Neuronal stem cell (in vitro differentiated cells): ENCODE results near the gene RAE1. TPM values are rescaled to one million over a fixed set of nuclear protein-coding genes. Genes with fewer than 3 reads are reported as not detected.
A peak's percentile ranks its signal among the peaks of the same experiment; 100 is the strongest.

Experiments used
- DNase-seq: peaks from one replicate; pipeline ENCODE4 v3.0.0-alpha.2; 2013; ENCODE audit warnings: low spot score
- H2AFZ ChIP-seq: one replicate; pipeline ENCODE4 v1.6.1; 2013; ENCODE audit warnings: mild to moderate bottlenecking, low read length, inconsistent platforms
- H2AK5ac ChIP-seq: 2 replicates; pipeline ENCODE4 v1.6.1; 2013; ENCODE audit warnings: low read depth, mild to moderate bottlenecking, inconsistent platforms, low read length, moderate library complexity, mixed read lengths
- H2BK120ac ChIP-seq: 2 replicates; pipeline ENCODE4 v1.6.1; 2013; ENCODE audit warnings: low read depth, mild to moderate bottlenecking, inconsistent platforms, low read length, moderate library complexity, mixed read lengths
- H2BK12ac ChIP-seq: one replicate; pipeline ENCODE4 v1.6.1; 2013; ENCODE audit warnings: low read length, inconsistent platforms
- H2BK15ac ChIP-seq: 2 replicates; pipeline ENCODE4 v1.6.1; 2013; ENCODE audit warnings: mild to moderate bottlenecking, low read length, inconsistent platforms, mixed read lengths
- H2BK5ac ChIP-seq: one replicate; pipeline ENCODE4 v1.6.1; 2013; ENCODE audit warnings: inconsistent platforms, mild to moderate bottlenecking, low read length, moderate library complexity
- H3K14ac ChIP-seq: one replicate; pipeline ENCODE4 v1.6.1; 2013; ENCODE audit warnings: low read length, inconsistent platforms
- H3K18ac ChIP-seq: 2 replicates; pipeline ENCODE4 v1.6.1; 2013; ENCODE audit warnings: low read length, inconsistent platforms
- H3K23ac ChIP-seq: 2 replicates; pipeline ENCODE4 v1.6.1; 2013; ENCODE audit warnings: low read depth, mild to moderate bottlenecking, mixed read lengths, low read length, inconsistent platforms; ENCODE audit not compliant: poor library complexity
- H3K27ac ChIP-seq: replicated peaks from 3 replicates; pipeline ENCODE4 v1.5.1; 2013; ENCODE audit warnings: low read length, inconsistent platforms
- H3K27me3 ChIP-seq, 3 experiments: 2 replicates each; pipeline ENCODE4 v1.6.1; 2013; ENCODE audit warnings: low read length in 3 of 3, mild to moderate bottlenecking in 2 of 3, inconsistent platforms in 1 of 3, low read depth in 1 of 3, mixed read lengths in 1 of 3, moderate library complexity in 1 of 3; ENCODE audit not compliant: control insufficient read depth in 3 of 3, insufficient read depth in 3 of 3
- H3K36me3 ChIP-seq, 2 donors: replicated peaks in 1 of 2; 2 replicates each; pipeline ENCODE4 v1.6.1; 2013; ENCODE audit warnings: low read length in 2 of 2; ENCODE audit not compliant: control insufficient read depth in 2 of 2, insufficient read depth in 2 of 2
- H3K4ac ChIP-seq: 2 replicates; pipeline ENCODE4 v1.6.1; 2013; ENCODE audit warnings: inconsistent platforms, mild to moderate bottlenecking, low read length, moderate library complexity
- H3K4me1 ChIP-seq, 2 donors: 1 replicate in 1 of 2; 2 replicates in 1 of 2; pipeline ENCODE4 v1.6.1; 2013; ENCODE audit warnings: low read length in 2 of 2, low read depth in 1 of 2; ENCODE audit not compliant: control insufficient read depth in 2 of 2, insufficient read depth in 1 of 2
- H3K4me2 ChIP-seq: one replicate; pipeline ENCODE4 v1.6.1; 2013; ENCODE audit warnings: mild to moderate bottlenecking, low read length, inconsistent platforms; ENCODE audit not compliant: insufficient read depth, poor library complexity, severe bottlenecking
- H3K4me3 ChIP-seq, 2 donors: 2 replicates each; pipeline ENCODE4 v1.5.1; 2013; ENCODE audit warnings: low read length in 2 of 2, mild to moderate bottlenecking in 2 of 2, inconsistent platforms in 1 of 2, moderate library complexity in 1 of 2
- H3K79me1 ChIP-seq: one replicate; pipeline ENCODE4 v1.6.1; 2013; ENCODE audit warnings: low read depth, mild to moderate bottlenecking, inconsistent platforms, low read length, moderate library complexity
- H3K9ac ChIP-seq: one replicate; pipeline ENCODE4 v1.6.1; 2013; ENCODE audit warnings: mild to moderate bottlenecking, low read depth, low read length, inconsistent platforms; ENCODE audit not compliant: poor library complexity
- H3K9me3 ChIP-seq, 2 donors: replicated peaks in 1 of 2; 2 replicates each; pipeline versions ENCODE3 to v1.6.1; 2013; ENCODE audit warnings: low read length in 2 of 2, mild to moderate bottlenecking in 2 of 2, inconsistent platforms in 1 of 2, low read depth in 1 of 2, mixed read lengths in 1 of 2, moderate library complexity in 1 of 2; ENCODE audit not compliant: control insufficient read depth in 2 of 2, insufficient read depth in 1 of 2
- H4K8ac ChIP-seq: one replicate; pipeline ENCODE4 v1.6.1; 2013; ENCODE audit warnings: low read depth, mild to moderate bottlenecking, inconsistent platforms, low read length, moderate library complexity
- H4K91ac ChIP-seq: one replicate; pipeline ENCODE4 v1.6.1; 2013; ENCODE audit warnings: low read length, low read depth, mild to moderate bottlenecking, inconsistent platforms; ENCODE audit not compliant: poor library complexity
- WGBS, 2 donors: extraction: QIAGEN DNeasy Blood & Tissue Kit; methylation state at CpG; one replicate each; pipeline ENCODE4 v1.1.7; 2013; ENCODE audit warnings: missing lambda C conversion rate in 2 of 2, mixed read lengths in 1 of 2; ENCODE audit not compliant: insufficient read length in 2 of 2, insufficient replicate concordance in 1 of 2; ENCODE audit errors: extremely low coverage in 2 of 2; 5-methylcytosine and 5-hydroxymethylcytosine counted together
- small RNA-seq: library from polyadenylated mRNA; stranded (forward); fragments of <200 nt; extraction: miRNeasy Mini kit (QIAGEN cat#:217004); gene quantifications from one replicate; pipeline ENCODE3, GENCODE V24; 2013; ENCODE audit not compliant: insufficient read depth

The RAE1 gene

GRCh38 chr20:57426271-57426689 is 75.2 kb downstream of the RAE1 start:
- H3K4me1 ChIP-seq: peaks cover 5 to 9% of the 10 kb centered on the region in 2 donors
- H2BK120ac ChIP-seq: no peak overlapping the region
- peak overlapping the region; percentile 47 for H3K14ac ChIP-seq
- H3K23ac ChIP-seq: no peak overlapping the region
- H3K18ac ChIP-seq: no peak overlapping the region
- no peak overlapping the region for H2AFZ ChIP-seq
- H3K9ac ChIP-seq: no peak overlapping the region
- peaks cover 0 to 2% of the 10 kb centered on the region in 2 donors for H3K9me3 ChIP-seq
- DNase-seq: no peak
- no peak overlapping the region for H4K91ac ChIP-seq
- H2BK15ac ChIP-seq: no peak overlapping the region
- H4K8ac ChIP-seq: no peak overlapping the region
- H3K27ac ChIP-seq: no peak overlapping the region
- H3K79me1 ChIP-seq: no peaks in the 10 kb centered on the region
- H3K4me3 ChIP-seq: no peak overlapping the region
- no CpG with 5 or more reads among the region's 13 CpGs for WGBS, 2 donors
- peak overlapping the region; percentile 87 for H2AK5ac ChIP-seq
- H3K4ac ChIP-seq: no peak overlapping the region
- H3K4me2 ChIP-seq: no peak overlapping the region
- no peaks in the 10 kb centered on the region for H3K36me3 ChIP-seq
- peak overlapping the region; percentile 53 for H2BK12ac ChIP-seq
- H2BK5ac ChIP-seq: peak overlapping the region; percentile 29
- peaks cover 0 to 32% (median 0%) of the 10 kb centered on the region in 3 experiments for H3K27me3 ChIP-seq

DNA sequence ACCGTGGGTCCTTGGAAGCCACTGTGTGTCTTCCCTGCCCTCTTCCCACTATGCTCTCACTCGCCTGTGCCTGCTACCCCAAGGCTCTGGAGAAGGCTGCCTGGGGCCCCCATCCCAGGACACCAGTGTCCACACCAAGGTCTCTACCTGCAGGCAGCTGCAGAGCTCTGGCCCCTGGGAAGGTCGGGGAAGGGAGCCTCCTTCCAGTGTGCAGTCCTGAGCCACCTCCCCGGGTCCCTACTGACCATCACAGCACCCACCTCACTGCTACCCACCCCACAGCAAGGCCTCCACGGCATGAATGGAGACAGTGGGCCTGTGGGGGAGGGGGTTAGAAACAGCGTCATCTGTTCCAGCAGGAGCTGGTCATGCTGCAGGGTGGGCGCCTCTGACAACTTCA is 75.8 kb downstream of the RAE1 start:
- Histone ChIP-seq H3K27ac (no peak overlapping the region), H3K9me3 (peaks cover 0 to 2% of the 10 kb centered on the region in 2 donors), H4K8ac (no peak overlapping the region), H2AK5ac (peak overlapping the region; percentile 87), H3K9ac (no peak overlapping the region), H3K4me1 (peaks cover 5 to 9% of the 10 kb centered on the region in 2 donors), H2BK12ac (no peak overlapping the region), H2BK15ac (peak overlapping the region; percentile 87), H3K4ac (no peak overlapping the region), H3K23ac (no peak overlapping the region), H4K91ac (no peak overlapping the region), H2BK120ac (no peak overlapping the region), H3K27me3 (peaks cover 0 to 26% (median 0%) of the 10 kb centered on the region in 3 experiments), H3K4me2 (no peak overlapping the region), H3K79me1 (no peaks in the 10 kb centered on the region), H2BK5ac (no peak overlapping the region), H3K18ac (no peak overlapping the region), H2AFZ (no peak overlapping the region), H3K4me3 (no peak overlapping the region), H3K14ac (no peak overlapping the region), H3K36me3 (no peaks in the 10 kb centered on the region)
- no CpG with 5 or more reads among the region's 7 CpGs for WGBS, 2 donors
- DNase-seq: no peak

GRCh38 chr20:57428324-57429158 is 77.5 kb downstream of the RAE1 start:
- H2BK12ac ChIP-seq: no peak overlapping the region
- H3K79me1 ChIP-seq: no peaks in the 10 kb centered on the region
- peak overlapping the region; percentile 8 for H2AK5ac ChIP-seq
- H3K4me1 ChIP-seq: peaks cover 5 to 10% of the 10 kb centered on the region in 2 donors
- whole genome bisulfite sequencing, 2 donors: no CpG with 5 or more reads among the region's 21 CpGs
- H3K14ac ChIP-seq: no peak overlapping the region
- peak overlapping the region; percentile 27 for H2BK5ac ChIP-seq
- H2AFZ ChIP-seq: peak overlapping the region; percentile 17
- H3K18ac ChIP-seq: peak overlapping the region; percentile 72
- no peak overlapping the region for H3K23ac ChIP-seq
- no peak overlapping the region for H3K4me2 ChIP-seq
- H3K4me3 ChIP-seq: no peak overlapping the region
- no peak overlapping the region for H4K91ac ChIP-seq
- no peaks in the 10 kb centered on the region for H3K36me3 ChIP-seq
- H3K9me3 ChIP-seq: peaks cover 0 to 2% of the 10 kb centered on the region in 2 donors
- no peak overlapping the region for H3K4ac ChIP-seq
- peak overlapping the region; percentile 19 for H4K8ac ChIP-seq
- peaks cover 0 to 26% (median 0%) of the 10 kb centered on the region in 3 experiments for H3K27me3 ChIP-seq
- H2BK15ac ChIP-seq: peak overlapping the region; percentile 3
- DNase-seq: no peak
- no peak overlapping the region for H3K27ac ChIP-seq
- no peak overlapping the region for H3K9ac ChIP-seq
- no peak overlapping the region for H2BK120ac ChIP-seq

Small RNAs within 50 kb of the gene (small RNA-seq; reads per million reads assigned to genes)
- gene MIR4325: not detected
- gene RF00019: not detected
- not detected for gene RPL39P39
